Gastrocnemius medialis (tissue), 4 donors: ENCODE results near the gene NRCAM.

Experiments used
- CTCF ChIP-seq, 5 experiments: fragments of 450-650 bp in 3 of 5; fragments of 200-600 bp in 2 of 5; sonication (generic) in 2 of 5; IDR thresholded peaks in 4 of 5; conservative IDR thresholded peaks in 1 of 5; 1 replicate in 4 of 5; 2 replicates in 1 of 5; pipeline ENCODE4 v1.5.1; 2016 to 2019; ENCODE audit warnings: antibody characterized with exemption in 5 of 5, mild to moderate bottlenecking in 3 of 5, moderate library complexity in 3 of 5
- POLR2A ChIP-seq, 2 donors: fragments of 450-650 bp; IDR thresholded peaks; one replicate each; pipeline ENCODE4 v1.6.1; 2017; ENCODE audit warnings: antibody characterized with exemption in 2 of 2, mild to moderate bottlenecking in 2 of 2, moderate library complexity in 2 of 2

- TF ChIP-seq POLR2A (IDR thresholded peaks at IDR 0.05) (no peak), CTCF (IDR thresholded peaks at IDR 0.05 in 4 of 5, conservative IDR thresholded peaks at IDR 0.05 in 1 of 5) (no peak)
Observed at GRCh38 chr7:108137993-108138392, 318.2 kb downstream of the NRCAM start.
